SK-N-SH treated with all-trans-retinoic acid at 6 μM for 48 hours (cell line): ENCODE data around the gene MEP1A.

Source experiments
- ATAC-seq: fragments of 200-7000 bp; cut with Tn5 transposase; 3 replicates; pipeline ENCODE4 v1.9.1; 2020; ENCODE audit warnings: mild to moderate bottlenecking, moderate library complexity
- BACH2 ChIP-seq: fragments of 250-450 bp; sonication (Bioruptor Pico); IDR thresholded peaks from 2 replicates; pipeline ENCODE4 v1.9.0; 2021; ENCODE audit warnings: mild to moderate bottlenecking, borderline replicate concordance
- CSDC2 ChIP-seq: fragments of 250-450 bp; sonication (Bioruptor Pico); IDR thresholded peaks from 2 replicates; pipeline ENCODE4 v1.5.0; 2020; ENCODE audit warnings: mild to moderate bottlenecking, moderate library complexity
- ESRRG ChIP-seq: fragments of 250-450 bp; sonication (Bioruptor Pico); IDR thresholded peaks from 2 replicates; pipeline ENCODE4 v1.6.1; 2021; ENCODE audit warnings: mild to moderate bottlenecking
- GLIS3 ChIP-seq: fragments of 250-450 bp; sonication (Bioruptor Pico); IDR thresholded peaks from 2 replicates; pipeline ENCODE4 v1.5.0; 2020; ENCODE audit warnings: mild to moderate bottlenecking, moderate library complexity
- ISL1 ChIP-seq: fragments of 250-450 bp; sonication (Bioruptor Pico); IDR thresholded peaks from 2 replicates; pipeline ENCODE4 v2.1.2; 2022; ENCODE audit warnings: mild to moderate bottlenecking, moderate library complexity
- OSR1 ChIP-seq: fragments of 250-450 bp; sonication (Bioruptor Pico); IDR thresholded peaks from 2 replicates; pipeline ENCODE4 v1.8.0; 2022; ENCODE audit warnings: moderate library complexity, mild to moderate bottlenecking, inconsistent platforms
- RARB ChIP-seq: fragments of 250-450 bp; sonication (Bioruptor Pico); IDR thresholded peaks from 2 replicates; pipeline ENCODE4 v1.8.0; 2021; ENCODE audit warnings: mild to moderate bottlenecking, moderate library complexity
- SNAI2 ChIP-seq: fragments of 250-450 bp; sonication (Bioruptor Pico); IDR thresholded peaks from 2 replicates; pipeline ENCODE4 v1.5.0; 2020; ENCODE audit warnings: mild to moderate bottlenecking, moderate library complexity
- TCF4 ChIP-seq: fragments of 250-450 bp; sonication (Bioruptor Pico); IDR thresholded peaks from 2 replicates; pipeline ENCODE4 v1.8.0; 2021; ENCODE audit warnings: mild to moderate bottlenecking, moderate library complexity, borderline replicate concordance
- ZC3H10 ChIP-seq: fragments of 250-450 bp; sonication (Bioruptor Pico); IDR thresholded peaks from 2 replicates; pipeline ENCODE4 v1.5.1; 2021; ENCODE audit warnings: mild to moderate bottlenecking, moderate library complexity
- ZFP3 ChIP-seq: fragments of 250-450 bp; sonication (Bioruptor Pico); IDR thresholded peaks from 2 replicates; pipeline ENCODE4 v1.5.0; 2020; ENCODE audit warnings: mild to moderate bottlenecking, moderate library complexity
- ZFP30 ChIP-seq: fragments of 450-650 bp; formaldehyde crosslinking; IDR thresholded peaks from 2 replicates; pipeline ENCODE4 v1.5.0; 2022; ENCODE audit warnings: mild to moderate bottlenecking, moderate library complexity
- ZNF565 ChIP-seq: fragments of 450-650 bp; formaldehyde crosslinking; conservative IDR thresholded peaks from 2 replicates; pipeline ENCODE4 v1.5.0; 2020; ENCODE audit warnings: low read depth, mild to moderate bottlenecking, moderate library complexity
- ZNF8 ChIP-seq: fragments of 450-650 bp; formaldehyde crosslinking; IDR thresholded peaks from 2 replicates; pipeline ENCODE4 v1.5.0; 2020; ENCODE audit warnings: mild to moderate bottlenecking, moderate library complexity
- TF ChIP-seq, protein P1 (sequence below): fragments of 250-450 bp; sonication (Bioruptor Pico); IDR thresholded peaks from 2 replicates; pipeline ENCODE4 v1.5.1; 2021; ENCODE audit warnings: mild to moderate bottlenecking, moderate library complexity
- TF ChIP-seq, protein P2 (sequence below): fragments of 250-450 bp; sonication (Bioruptor Pico); IDR thresholded peaks from 2 replicates; pipeline ENCODE4 v1.8.0; 2021; ENCODE audit warnings: low read depth, mild to moderate bottlenecking, moderate library complexity, borderline replicate concordance
- TF ChIP-seq, protein P3 (sequence below): fragments of 250-450 bp; sonication (Bioruptor Pico); IDR thresholded peaks from 2 replicates; pipeline ENCODE4 v1.5.1; 2020; ENCODE audit warnings: low read depth, mild to moderate bottlenecking, moderate library complexity
- TF ChIP-seq, protein P4 (sequence below): fragments of 250-450 bp; sonication (Bioruptor Pico); IDR thresholded peaks from 2 replicates; pipeline ENCODE4 v1.8.0; 2020; ENCODE audit warnings: mild to moderate bottlenecking, moderate library complexity, borderline replicate concordance
- TF ChIP-seq, protein P5 (sequence below): fragments of 250-450 bp; sonication (Bioruptor Pico); IDR thresholded peaks from 2 replicates; pipeline ENCODE4 v1.5.0; 2020; ENCODE audit warnings: mild to moderate bottlenecking, moderate library complexity

The MEP1A gene

DNA sequence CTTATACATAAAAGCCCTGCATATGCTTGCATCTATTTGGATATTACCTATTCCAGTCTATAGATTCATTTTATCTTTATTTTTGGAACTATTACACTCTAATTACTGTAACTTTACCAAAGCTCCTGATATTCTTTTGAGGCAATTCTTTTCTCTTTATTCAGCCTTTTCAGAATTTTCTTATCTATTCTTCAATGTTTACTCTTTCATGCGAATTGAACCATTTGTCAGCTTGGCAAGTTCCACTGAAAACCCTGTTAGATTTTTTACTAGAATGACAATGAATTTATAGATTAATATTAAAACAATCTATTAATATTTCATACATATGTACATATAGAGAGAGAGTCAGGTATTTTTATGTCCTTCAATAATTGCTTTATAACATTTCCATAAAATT, 554 bp upstream of the MEP1A start:
- ATAC-seq = no peak
- TF ChIP-seq, protein P1, sequence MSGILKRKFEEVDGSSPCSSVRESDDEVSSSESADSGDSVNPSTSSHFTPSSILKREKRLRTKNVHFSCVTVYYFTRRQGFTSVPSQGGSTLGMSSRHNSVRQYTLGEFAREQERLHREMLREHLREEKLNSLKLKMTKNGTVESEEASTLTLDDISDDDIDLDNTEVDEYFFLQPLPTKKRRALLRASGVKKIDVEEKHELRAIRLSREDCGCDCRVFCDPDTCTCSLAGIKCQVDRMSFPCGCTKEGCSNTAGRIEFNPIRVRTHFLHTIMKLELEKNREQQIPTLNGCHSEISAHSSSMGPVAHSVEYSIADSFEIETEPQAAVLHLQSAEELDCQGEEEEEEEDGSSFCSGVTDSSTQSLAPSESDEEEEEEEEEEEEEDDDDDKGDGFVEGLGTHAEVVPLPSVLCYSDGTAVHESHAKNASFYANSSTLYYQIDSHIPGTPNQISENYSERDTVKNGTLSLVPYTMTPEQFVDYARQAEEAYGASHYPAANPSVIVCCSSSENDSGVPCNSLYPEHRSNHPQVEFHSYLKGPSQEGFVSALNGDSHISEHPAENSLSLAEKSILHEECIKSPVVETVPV (CRISPR knock-in tag) = no peak
- TF ChIP-seq, protein P2, sequence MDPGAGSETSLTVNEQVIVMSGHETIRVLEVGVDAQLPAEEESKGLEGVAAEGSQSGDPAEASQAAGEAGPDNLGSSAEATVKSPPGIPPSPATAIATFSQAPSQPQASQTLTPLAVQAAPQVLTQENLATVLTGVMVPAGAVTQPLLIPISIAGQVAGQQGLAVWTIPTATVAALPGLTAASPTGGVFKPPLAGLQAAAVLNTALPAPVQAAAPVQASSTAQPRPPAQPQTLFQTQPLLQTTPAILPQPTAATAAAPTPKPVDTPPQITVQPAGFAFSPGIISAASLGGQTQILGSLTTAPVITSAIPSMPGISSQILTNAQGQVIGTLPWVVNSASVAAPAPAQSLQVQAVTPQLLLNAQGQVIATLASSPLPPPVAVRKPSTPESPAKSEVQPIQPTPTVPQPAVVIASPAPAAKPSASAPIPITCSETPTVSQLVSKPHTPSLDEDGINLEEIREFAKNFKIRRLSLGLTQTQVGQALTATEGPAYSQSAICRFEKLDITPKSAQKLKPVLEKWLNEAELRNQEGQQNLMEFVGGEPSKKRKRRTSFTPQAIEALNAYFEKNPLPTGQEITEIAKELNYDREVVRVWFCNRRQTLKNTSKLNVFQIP = no peak
- TF ChIP-seq TCF4 (no peak), OSR1 (CRISPR knock-in tag) (no peak), ZC3H10 (no peak), ISL1 (CRISPR knock-in tag) (no peak), ZFP30 (CRISPR knock-in tag) (no peak), CSDC2 (CRISPR knock-in tag) (no peak), ZNF8 (no peak), GLIS3 (CRISPR knock-in tag) (no peak), RARB (CRISPR knock-in tag) (no peak)
- TF ChIP-seq, protein P3, sequence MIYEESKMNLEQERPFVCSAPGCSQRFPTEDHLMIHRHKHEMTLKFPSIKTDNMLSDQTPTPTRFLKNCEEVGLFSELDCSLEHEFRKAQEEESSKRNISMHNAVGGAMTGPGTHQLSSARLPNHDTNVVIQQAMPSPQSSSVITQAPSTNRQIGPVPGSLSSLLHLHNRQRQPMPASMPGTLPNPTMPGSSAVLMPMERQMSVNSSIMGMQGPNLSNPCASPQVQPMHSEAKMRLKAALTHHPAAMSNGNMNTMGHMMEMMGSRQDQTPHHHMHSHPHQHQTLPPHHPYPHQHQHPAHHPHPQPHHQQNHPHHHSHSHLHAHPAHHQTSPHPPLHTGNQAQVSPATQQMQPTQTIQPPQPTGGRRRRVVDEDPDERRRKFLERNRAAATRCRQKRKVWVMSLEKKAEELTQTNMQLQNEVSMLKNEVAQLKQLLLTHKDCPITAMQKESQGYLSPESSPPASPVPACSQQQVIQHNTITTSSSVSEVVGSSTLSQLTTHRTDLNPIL (CRISPR knock-in tag) = no peak
- TF ChIP-seq, protein P4, sequence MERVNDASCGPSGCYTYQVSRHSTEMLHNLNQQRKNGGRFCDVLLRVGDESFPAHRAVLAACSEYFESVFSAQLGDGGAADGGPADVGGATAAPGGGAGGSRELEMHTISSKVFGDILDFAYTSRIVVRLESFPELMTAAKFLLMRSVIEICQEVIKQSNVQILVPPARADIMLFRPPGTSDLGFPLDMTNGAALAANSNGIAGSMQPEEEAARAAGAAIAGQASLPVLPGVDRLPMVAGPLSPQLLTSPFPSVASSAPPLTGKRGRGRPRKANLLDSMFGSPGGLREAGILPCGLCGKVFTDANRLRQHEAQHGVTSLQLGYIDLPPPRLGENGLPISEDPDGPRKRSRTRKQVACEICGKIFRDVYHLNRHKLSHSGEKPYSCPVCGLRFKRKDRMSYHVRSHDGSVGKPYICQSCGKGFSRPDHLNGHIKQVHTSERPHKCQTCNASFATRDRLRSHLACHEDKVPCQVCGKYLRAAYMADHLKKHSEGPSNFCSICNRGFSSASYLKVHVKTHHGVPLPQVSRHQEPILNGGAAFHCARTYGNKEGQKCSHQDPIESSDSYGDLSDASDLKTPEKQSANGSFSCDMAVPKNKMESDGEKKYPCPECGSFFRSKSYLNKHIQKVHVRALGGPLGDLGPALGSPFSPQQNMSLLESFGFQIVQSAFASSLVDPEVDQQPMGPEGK (CRISPR knock-in tag) = no peak
- TF ChIP-seq, protein P5, sequence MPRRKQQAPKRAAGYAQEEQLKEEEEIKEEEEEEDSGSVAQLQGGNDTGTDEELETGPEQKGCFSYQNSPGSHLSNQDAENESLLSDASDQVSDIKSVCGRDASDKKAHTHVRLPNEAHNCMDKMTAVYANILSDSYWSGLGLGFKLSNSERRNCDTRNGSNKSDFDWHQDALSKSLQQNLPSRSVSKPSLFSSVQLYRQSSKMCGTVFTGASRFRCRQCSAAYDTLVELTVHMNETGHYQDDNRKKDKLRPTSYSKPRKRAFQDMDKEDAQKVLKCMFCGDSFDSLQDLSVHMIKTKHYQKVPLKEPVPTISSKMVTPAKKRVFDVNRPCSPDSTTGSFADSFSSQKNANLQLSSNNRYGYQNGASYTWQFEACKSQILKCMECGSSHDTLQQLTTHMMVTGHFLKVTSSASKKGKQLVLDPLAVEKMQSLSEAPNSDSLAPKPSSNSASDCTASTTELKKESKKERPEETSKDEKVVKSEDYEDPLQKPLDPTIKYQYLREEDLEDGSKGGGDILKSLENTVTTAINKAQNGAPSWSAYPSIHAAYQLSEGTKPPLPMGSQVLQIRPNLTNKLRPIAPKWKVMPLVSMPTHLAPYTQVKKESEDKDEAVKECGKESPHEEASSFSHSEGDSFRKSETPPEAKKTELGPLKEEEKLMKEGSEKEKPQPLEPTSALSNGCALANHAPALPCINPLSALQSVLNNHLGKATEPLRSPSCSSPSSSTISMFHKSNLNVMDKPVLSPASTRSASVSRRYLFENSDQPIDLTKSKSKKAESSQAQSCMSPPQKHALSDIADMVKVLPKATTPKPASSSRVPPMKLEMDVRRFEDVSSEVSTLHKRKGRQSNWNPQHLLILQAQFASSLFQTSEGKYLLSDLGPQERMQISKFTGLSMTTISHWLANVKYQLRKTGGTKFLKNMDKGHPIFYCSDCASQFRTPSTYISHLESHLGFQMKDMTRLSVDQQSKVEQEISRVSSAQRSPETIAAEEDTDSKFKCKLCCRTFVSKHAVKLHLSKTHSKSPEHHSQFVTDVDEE (CRISPR knock-in tag) = no peak
- TF ChIP-seq, all 23 proteins: peak for 0

DNA sequence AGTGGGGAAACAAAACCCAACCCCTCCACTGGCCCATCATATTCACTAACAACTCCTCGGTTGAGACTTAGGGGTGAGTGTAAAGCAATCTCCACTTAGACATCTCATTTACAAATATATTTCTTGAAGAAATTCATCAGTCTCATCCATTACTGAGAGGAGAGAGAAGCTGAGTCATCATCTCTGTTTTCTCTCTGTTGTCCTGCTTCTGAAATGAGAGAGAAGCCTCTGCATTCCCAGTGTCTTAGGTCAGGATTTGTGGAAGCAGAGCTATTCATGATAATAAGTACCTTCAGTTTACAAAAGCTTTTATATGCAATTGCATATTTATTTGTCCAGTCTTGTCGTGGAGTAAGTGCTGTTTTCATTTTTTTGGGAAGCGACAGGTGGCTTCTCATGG, 879 bp downstream of the MEP1A start:
- no peak for ATAC-seq
- TF ChIP-seq, protein P1 (CRISPR knock-in tag) = no peak
- TF ChIP-seq ZNF565 (CRISPR knock-in tag) = no peak
- TF ChIP-seq ZFP30 (CRISPR knock-in tag) = no peak
- TF ChIP-seq GLIS3 (CRISPR knock-in tag) = no peak
- TF ChIP-seq, protein P2 = no peak
- no peak for TF ChIP-seq ZFP3 (CRISPR knock-in tag)
- TF ChIP-seq SNAI2 (CRISPR knock-in tag) = no peak
- TF ChIP-seq ISL1 (CRISPR knock-in tag) = no peak

DNA sequence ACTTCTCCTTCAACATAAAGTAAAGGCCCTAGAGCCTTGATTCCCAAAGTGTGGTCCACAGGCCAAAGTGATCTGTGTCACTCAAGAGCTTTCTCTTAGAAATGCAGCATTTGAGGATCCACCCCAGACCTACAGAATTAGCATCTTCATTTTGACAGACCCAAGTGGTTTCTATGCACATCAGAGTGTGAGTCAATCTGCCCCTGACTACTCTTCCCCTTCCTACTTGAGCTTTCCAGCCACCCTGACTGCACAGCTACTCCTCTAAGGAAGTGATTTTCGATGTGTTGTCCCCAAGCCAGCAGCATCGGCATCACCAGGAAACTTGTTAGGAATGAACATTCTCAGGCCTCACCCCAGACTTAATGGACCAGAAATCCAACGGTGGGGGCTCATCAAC, 2.6 kb downstream of the MEP1A start:
- ATAC-seq = no peak
- TF ChIP-seq ESRRG (CRISPR knock-in tag) (no peak), BACH2 (CRISPR knock-in tag) (no peak), OSR1 (CRISPR knock-in tag) (no peak)
- TF ChIP-seq, protein P2 = no peak
- TF ChIP-seq, protein P4 (CRISPR knock-in tag) = no peak
